Esophagus squamous epithelium (tissue), 4 donors: ENCODE results near the gene HSPG2.

Source experiments
- CTCF ChIP-seq, 6 experiments: fragments of 450-650 bp in 4 of 6; fragments of 200-600 bp in 2 of 6; sonication (generic) in 2 of 6; IDR thresholded peaks; one replicate each; pipeline ENCODE4 v1.5.1; 2016 to 2019; ENCODE audit warnings: antibody characterized with exemption in 6 of 6, mild to moderate bottlenecking in 4 of 6, moderate library complexity in 4 of 6
- POLR2A ChIP-seq, 4 donors: fragments of 450-650 bp; IDR thresholded peaks; one replicate each; pipeline ENCODE4 v1.6.1; 2017; ENCODE audit warnings: antibody characterized with exemption in 4 of 4, mild to moderate bottlenecking in 4 of 4, moderate library complexity in 3 of 4

GRCh38 chr1:21896652-21897532 lies 40.2 kb downstream of the HSPG2 start:
- TF ChIP-seq CTCF (IDR thresholded peaks at IDR 0.05) (no peak), POLR2A (IDR thresholded peaks at IDR 0.05) (no peak)
